AG04450 (cell line): Measurements from ENCODE around the gene ENOSF1. TPM values are rescaled to one million over a fixed set of nuclear protein-coding genes. Genes with fewer than 3 reads are reported as not detected.

ENCODE experiments used
- CTCF ChIA-PET: fragments of 300-600, 350-600 bp; formaldehyde crosslinking; extraction: SDS; loops from one replicate; lab custom pipeline; 2022; ENCODE audit warnings: antibody characterized with exemption, inconsistent platforms; lab: Charles Lee
- POLR2A ChIA-PET: fragments of 350-600 bp; formaldehyde crosslinking; extraction: SDS; loops from one replicate; lab custom pipeline; 2021; ENCODE audit warnings: antibody characterized with exemption, inconsistent platforms; lab: Yijun Ruan, JAX
- DNase-seq: peaks from one replicate; pipeline ENCODE4 v3.0.0-alpha.2; 2011; ENCODE audit warnings: low read depth, low spot score
- H3K27ac ChIP-seq: one replicate; pipeline ENCODE4 v1.5.1; 2012; ENCODE audit warnings: low read depth, low read length, control low read depth
- H3K27me3 ChIP-seq: one replicate; pipeline ENCODE4 v1.6.0; 2012; ENCODE audit warnings: low read length; ENCODE audit not compliant: control insufficient read depth, insufficient read depth
- H3K4me3 ChIP-seq: 2 replicates; pipeline ENCODE4 v1.5.1; 2011; ENCODE audit warnings: mild to moderate bottlenecking, low read depth, low read length, control low read depth
- H3K9me3 ChIP-seq: 2 replicates; pipeline ENCODE4 v1.5.1; 2012; ENCODE audit warnings: low read length; ENCODE audit not compliant: control insufficient read depth, insufficient read depth
- polyA plus RNA-seq: library from polyadenylated mRNA; depleted of rRNA; stranded (reverse); fragments of >200 nt; gene quantifications from 2 replicates; pipeline ENCODE4 v1.2.3, GENCODE V29; 2011
- TF ChIP-seq, protein P1 (sequence below): IDR thresholded peaks from 2 replicates; pipeline ENCODE4 v1.5.1; 2011; ENCODE audit warnings: low read depth, low read length, control low read depth, inconsistent platforms

The ENOSF1 gene
- polyA plus RNA-seq, 1 experiment, result 10.9 TPM

DNA sequence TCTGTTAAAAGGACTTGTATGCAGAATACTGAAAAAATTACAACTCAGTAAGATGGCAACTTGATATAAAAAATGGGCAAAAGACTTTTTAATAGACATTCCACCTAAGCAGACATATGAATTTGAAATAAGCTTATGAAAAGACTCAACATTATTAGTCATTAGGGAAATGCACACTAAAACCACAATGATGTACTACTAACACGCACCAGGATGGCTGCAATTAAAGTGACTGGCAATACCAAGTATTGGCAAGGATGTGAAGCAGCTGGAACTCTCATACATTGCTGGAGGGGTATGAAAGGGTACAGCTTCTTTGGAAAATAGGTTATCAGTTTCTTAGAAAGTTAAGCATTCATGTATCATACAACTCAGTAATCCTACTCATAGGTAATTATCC, 3.2 kb upstream of the ENOSF1 start:
- POLR2A ChIA-PET, result no interaction called here
- TF ChIP-seq, protein P1, sequence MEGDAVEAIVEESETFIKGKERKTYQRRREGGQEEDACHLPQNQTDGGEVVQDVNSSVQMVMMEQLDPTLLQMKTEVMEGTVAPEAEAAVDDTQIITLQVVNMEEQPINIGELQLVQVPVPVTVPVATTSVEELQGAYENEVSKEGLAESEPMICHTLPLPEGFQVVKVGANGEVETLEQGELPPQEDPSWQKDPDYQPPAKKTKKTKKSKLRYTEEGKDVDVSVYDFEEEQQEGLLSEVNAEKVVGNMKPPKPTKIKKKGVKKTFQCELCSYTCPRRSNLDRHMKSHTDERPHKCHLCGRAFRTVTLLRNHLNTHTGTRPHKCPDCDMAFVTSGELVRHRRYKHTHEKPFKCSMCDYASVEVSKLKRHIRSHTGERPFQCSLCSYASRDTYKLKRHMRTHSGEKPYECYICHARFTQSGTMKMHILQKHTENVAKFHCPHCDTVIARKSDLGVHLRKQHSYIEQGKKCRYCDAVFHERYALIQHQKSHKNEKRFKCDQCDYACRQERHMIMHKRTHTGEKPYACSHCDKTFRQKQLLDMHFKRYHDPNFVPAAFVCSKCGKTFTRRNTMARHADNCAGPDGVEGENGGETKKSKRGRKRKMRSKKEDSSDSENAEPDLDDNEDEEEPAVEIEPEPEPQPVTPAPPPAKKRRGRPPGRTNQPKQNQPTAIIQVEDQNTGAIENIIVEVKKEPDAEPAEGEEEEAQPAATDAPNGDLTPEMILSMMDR, result no peak
- no peak overlapping the region for H3K4me3 ChIP-seq
- DNase-seq, result peak; percentile 13
- peaks cover 11% of the 10 kb centered on the region for H3K9me3 ChIP-seq
- H3K27ac ChIP-seq, result no peak overlapping the region
- CTCF ChIA-PET, result interaction anchor here (0.6 to 1.4 kb wide), 5 partner anchors 23 to 125 kb away, joined by 3 to 9 read pairs (median 6); no protein-coding TSS in a partner anchor
- no peaks in the 10 kb centered on the region for H3K27me3 ChIP-seq

DNA sequence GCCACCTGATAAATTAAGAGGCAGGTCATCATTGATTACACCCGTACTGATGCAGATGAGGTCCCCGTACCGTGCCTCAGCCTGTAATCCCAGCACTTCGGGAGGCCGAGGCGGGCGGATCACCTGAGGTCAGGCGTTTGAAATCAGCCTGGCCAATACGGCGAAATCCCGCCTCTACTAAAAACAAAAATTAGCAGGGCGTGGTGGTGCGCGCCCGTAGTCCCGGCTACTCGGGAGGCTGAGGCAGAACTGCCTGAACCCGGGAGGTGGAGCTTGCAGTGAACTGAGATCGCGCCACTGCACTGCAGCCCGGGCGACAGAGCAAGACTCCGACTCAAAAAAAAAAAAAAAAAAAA, 683 bp upstream of the ENOSF1 start:
- no peak overlapping the region for H3K4me3 ChIP-seq
- POLR2A ChIA-PET, result interaction anchor here (0.6 to 1.3 kb wide), 4 partner anchors 10 to 256 kb away, joined by 4 to 6 read pairs (median 4); no protein-coding TSS in a partner anchor
- CTCF ChIA-PET, result interaction anchor here (0.8 to 1.7 kb wide), 11 partner anchors 11 to 128 kb away, joined by 3 to 7 read pairs (median 4); no protein-coding TSS in a partner anchor
- no peaks in the 10 kb centered on the region for H3K27me3 ChIP-seq
- no peak for DNase-seq
- H3K27ac ChIP-seq, result peak overlapping the region; percentile 39
- TF ChIP-seq, protein P1, result no peak
- peaks cover 11% of the 10 kb centered on the region for H3K9me3 ChIP-seq

DNA sequence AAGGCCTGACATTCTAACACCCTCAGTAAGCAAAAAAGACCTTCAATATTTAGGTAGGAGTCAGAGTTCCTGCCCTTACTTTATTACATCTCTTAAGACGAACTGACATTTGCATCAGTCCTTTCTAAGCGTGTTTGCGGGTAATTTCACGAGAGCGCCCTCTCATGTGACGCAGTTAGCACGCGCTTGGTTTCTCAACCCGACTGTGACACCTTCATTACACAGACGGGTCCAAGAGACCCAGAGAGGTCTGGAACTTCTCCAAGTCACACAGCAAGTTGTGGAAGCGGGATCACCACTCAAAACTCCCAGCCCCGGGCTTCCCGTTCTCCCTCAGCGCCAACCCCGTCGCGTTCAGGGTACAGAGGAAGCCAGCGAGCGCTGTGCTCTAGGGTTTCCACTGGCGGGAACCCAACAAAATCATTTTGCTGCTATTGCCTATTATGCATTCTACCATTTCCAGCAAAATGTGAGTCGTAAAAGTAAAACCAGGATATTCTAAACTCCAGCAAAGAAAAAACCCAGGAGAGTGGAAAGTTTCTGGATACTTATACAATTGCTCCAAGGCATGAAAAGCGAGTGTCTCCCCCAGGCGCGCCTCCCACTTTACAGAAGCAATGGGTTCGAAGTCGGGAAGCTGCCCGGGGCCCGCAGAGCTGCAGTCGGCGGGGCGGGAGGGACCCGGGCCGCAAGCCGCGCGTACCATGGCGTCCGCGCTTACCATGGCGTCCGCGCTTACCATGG, 601 bp downstream of the ENOSF1 start:
- TF ChIP-seq, protein P1, result 0 out of 2 replicates have a peak, but pooled peaks have one; percentile 8
- DNase-seq, result peak; percentile 33
- Histone ChIP-seq H3K4me3 (peak overlapping the region; percentile 74), H3K27ac (peak overlapping the region; percentile 68), H3K27me3 (no peaks in the 10 kb centered on the region), H3K9me3 (peaks cover 11% of the 10 kb centered on the region)
- CTCF ChIA-PET, result interaction anchor here (1.0 to 1.7 kb wide), 9 partner anchors 12 to 129 kb away, joined by 3 to 7 read pairs (median 4); no protein-coding TSS in a partner anchor
- POLR2A ChIA-PET, result interaction anchor here (1.0 to 1.3 kb wide), 3 partner anchors 9 to 255 kb away, joined by 4 to 6 read pairs (median 5); no protein-coding TSS in a partner anchor

DNA sequence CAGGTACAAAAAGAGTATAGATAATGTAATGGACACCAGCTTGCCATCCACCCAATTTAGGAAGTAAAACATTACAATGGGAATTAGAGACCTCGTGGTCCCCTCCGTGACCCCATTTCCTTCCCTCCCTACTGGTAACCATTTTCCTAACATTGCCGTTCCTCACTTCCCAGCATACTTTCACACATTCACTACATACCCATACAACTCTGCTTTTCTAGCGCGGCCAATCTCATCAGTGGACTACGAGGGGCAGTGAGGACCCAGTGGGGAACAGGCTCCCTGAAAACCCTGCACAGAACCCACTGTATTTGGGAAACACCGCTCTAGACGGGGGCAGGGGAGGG, 1.1 kb downstream of the ENOSF1 start:
- peak overlapping the region; percentile 74 for H3K4me3 ChIP-seq
- H3K9me3 ChIP-seq, result peaks cover 11% of the 10 kb centered on the region
- CTCF ChIA-PET, result interaction anchor here (2.2 kb wide), 1 partner anchor 119 kb away, joined by 8 read pairs; no protein-coding TSS in a partner anchor
- H3K27me3 ChIP-seq, result no peaks in the 10 kb centered on the region
- TF ChIP-seq, protein P1, result no peak
- no peak for DNase-seq
- POLR2A ChIA-PET, result no interaction called here
- peak overlapping the region; percentile 52 for H3K27ac ChIP-seq
